GM19328 (cell line): ENCODE data around the gene CYP26C1.

Experiments used
- ATAC-seq: cut with Tn5 transposase; IDR thresholded peaks from one replicate; pipeline ENCODE4 v1.9.1; 2021; ENCODE audit warnings: mild to moderate bottlenecking, moderate library complexity; ENCODE audit not compliant: unreplicated experiment

The CYP26C1 gene

GRCh38 chr10:93059975-93060886 is at the start of gene CYP26C1:
Gene CYP26C1, plus strand, starts transcription at chr10:93060798. Its CDS starts 466 bp downstream, at chr10:93061264.
- no peak for ATAC-seq

- ATAC-seq: no peak
These were observed 44.9 kb upstream of the CYP26C1 start for GRCh38 chr10:93015722-93016121.

GRCh38 chr10:93023013-93023650 is 37.5 kb upstream of the CYP26C1 start:
- no peak for ATAC-seq

- no peak for ATAC-seq
These were observed 34.5 kb upstream of the CYP26C1 start for GRCh38 chr10:93026072-93026471.

GRCh38 chr10:93027508-93027907 is 33.1 kb upstream of the CYP26C1 start:
- ATAC-seq: no peak

GRCh38 chr10:93028883-93029282 is 31.7 kb upstream of the CYP26C1 start:
- no peak for ATAC-seq

- ATAC-seq: no peak
These were observed 30.2 kb upstream of the CYP26C1 start for GRCh38 chr10:93030409-93030808.

GRCh38 chr10:93032105-93032808 is 28.3 kb upstream of the CYP26C1 start:
- ATAC-seq: no peak

- no peak for ATAC-seq
These were observed 27.8 kb upstream of the CYP26C1 start for GRCh38 chr10:93032809-93033137.

- no peak for ATAC-seq
These were observed 26.2 kb upstream of the CYP26C1 start for GRCh38 chr10:93034426-93034825.

GRCh38 chr10:93039110-93039509 is 21.5 kb upstream of the CYP26C1 start:
- no peak for ATAC-seq

- ATAC-seq: no peak
These were observed 20.9 kb upstream of the CYP26C1 start for GRCh38 chr10:93039721-93040120.

- no peak for ATAC-seq
These were observed 6.1 kb upstream of the CYP26C1 start for GRCh38 chr10:93054486-93054885.

GRCh38 chr10:93058139-93058538 is 2.5 kb upstream of the CYP26C1 start:
- ATAC-seq: no peak

GRCh38 chr10:93060887-93061593 is 442 bp downstream of the CYP26C1 start:
- ATAC-seq: no peak

- no peak for ATAC-seq
These were observed 1.3 kb downstream of the CYP26C1 start for GRCh38 chr10:93061594-93062513.

GRCh38 chr10:93062514-93063143 is 2.0 kb downstream of the CYP26C1 start:
- no peak for ATAC-seq

- no peak for ATAC-seq
These were observed 2.8 kb downstream of the CYP26C1 start for GRCh38 chr10:93063144-93063976.
